A549 (cell line): Measurements from ENCODE around the gene ANKRD13A.

Experiments used
- EP300 ChIP-seq, 2 experiments: fragments of >200 bp; sonication (Bioruptor Twin); formaldehyde crosslinking; IDR thresholded peaks; 2 replicates in 1 of 2; 3 replicates in 1 of 2; pipeline ENCODE4 v1.6.1; 2016 to 2017
- MAFK ChIP-seq: fragments of 450-650 bp; IDR thresholded peaks from 2 replicates; pipeline ENCODE4 v1.6.1; 2014; ENCODE audit not compliant: partially characterized antibody
- PHF8 ChIP-seq: fragments of 200-600 bp; sonication (generic); IDR thresholded peaks from 2 replicates; pipeline ENCODE4 v1.6.1; 2016; ENCODE audit warnings: low read depth, mild to moderate bottlenecking, antibody characterized with exemption, moderate library complexity, borderline replicate concordance
- TF ChIP-seq, protein P1 (sequence below): fragments of >200 bp; sonication (Bioruptor Twin); formaldehyde crosslinking; IDR thresholded peaks from 3 replicates; pipeline ENCODE4 v1.5.1; 2016

DNA sequence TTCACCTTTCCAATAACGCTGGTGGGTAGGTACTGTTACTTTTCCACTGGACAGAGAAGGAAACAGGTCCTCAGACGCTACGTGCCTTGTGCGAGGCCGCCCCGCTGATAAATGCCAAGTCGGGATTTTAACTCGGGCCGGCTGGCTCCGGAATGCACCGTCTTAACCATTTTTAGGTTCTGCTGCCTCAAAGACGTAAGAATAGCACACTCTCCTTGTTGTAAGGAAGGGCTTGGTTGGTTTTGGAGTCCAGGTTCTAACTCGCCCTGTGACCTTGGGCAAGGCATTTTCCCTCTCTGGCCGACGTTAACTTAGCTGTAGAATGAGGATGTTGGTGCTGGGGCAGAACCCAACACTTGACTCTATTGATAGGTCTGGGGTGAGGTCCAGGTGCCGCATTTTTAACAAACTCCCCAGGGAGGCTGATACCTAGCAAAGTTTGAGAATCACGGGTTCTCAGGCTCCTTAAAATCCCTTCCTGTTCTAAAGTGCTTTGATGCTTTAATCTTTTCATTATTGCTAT, 814 bp downstream of the ANKRD13A start:
- TF ChIP-seq, protein P1, sequence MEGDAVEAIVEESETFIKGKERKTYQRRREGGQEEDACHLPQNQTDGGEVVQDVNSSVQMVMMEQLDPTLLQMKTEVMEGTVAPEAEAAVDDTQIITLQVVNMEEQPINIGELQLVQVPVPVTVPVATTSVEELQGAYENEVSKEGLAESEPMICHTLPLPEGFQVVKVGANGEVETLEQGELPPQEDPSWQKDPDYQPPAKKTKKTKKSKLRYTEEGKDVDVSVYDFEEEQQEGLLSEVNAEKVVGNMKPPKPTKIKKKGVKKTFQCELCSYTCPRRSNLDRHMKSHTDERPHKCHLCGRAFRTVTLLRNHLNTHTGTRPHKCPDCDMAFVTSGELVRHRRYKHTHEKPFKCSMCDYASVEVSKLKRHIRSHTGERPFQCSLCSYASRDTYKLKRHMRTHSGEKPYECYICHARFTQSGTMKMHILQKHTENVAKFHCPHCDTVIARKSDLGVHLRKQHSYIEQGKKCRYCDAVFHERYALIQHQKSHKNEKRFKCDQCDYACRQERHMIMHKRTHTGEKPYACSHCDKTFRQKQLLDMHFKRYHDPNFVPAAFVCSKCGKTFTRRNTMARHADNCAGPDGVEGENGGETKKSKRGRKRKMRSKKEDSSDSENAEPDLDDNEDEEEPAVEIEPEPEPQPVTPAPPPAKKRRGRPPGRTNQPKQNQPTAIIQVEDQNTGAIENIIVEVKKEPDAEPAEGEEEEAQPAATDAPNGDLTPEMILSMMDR = no peak
- TF ChIP-seq EP300 (IDR thresholded peaks at IDR 0.05) (no peak), MAFK (peak; percentile 35), PHF8 (no peak)
